B cell (primary cell): ENCODE data around the gene CD151. TPM values are rescaled to one million over a fixed set of nuclear protein-coding genes. Genes with fewer than 3 reads are reported as not detected.

Experiments used
- ATAC-seq: fragments of 200-7000 bp; cut with Tn5 transposase; one replicate; pipeline ENCODE4 v1.10.0; 2021; ENCODE audit warnings: low read depth, mild to moderate bottlenecking, moderate number of reproducible peaks, moderate library complexity
- CTCF ChIA-PET: fragments of 350-600 bp; sonication (Branson Sonifier 250); formaldehyde crosslinking; loops from one replicate; lab custom pipeline; 2021; ENCODE audit warnings: antibody characterized with exemption, inconsistent platforms; lab: Charles Lee
- POLR2A ChIA-PET: fragments of 350-600 bp; sonication (Branson Sonifier 250); formaldehyde crosslinking; loops from one replicate; lab custom pipeline; 2021; ENCODE audit warnings: antibody characterized with exemption; lab: Charles Lee
- DNase-seq: peaks from one replicate; pipeline ENCODE4 v3.0.0; 2013
- H2AFZ ChIP-seq: 2 replicates; pipeline ENCODE4 v1.6.1; 2012; ENCODE audit warnings: mild to moderate bottlenecking, low read depth, low read length; ENCODE audit not compliant: insufficient read depth, poor library complexity, severe bottlenecking
- H3K27ac ChIP-seq, 2 donors: 1 replicate in 1 of 2; 2 replicates in 1 of 2; pipeline ENCODE4 v1.5.1; 2012 to 2013; ENCODE audit warnings: low read length in 2 of 2, mild to moderate bottlenecking in 2 of 2, moderate library complexity in 1 of 2
- H3K27me3 ChIP-seq, 4 experiments: fragments of 200-600 bp in 1 of 4; sonication (generic) in 1 of 4; replicated peaks in 1 of 4; 1 replicate in 2 of 4; 2 replicates in 2 of 4; pipeline versions ENCODE4 v1.6.1 to v1.7.0; 2013 to 2016; ENCODE audit warnings: low read length in 3 of 4, mild to moderate bottlenecking in 2 of 4, mixed read lengths in 1 of 4, moderate library complexity in 1 of 4; ENCODE audit not compliant: insufficient read depth in 4 of 4, control insufficient read depth in 3 of 4; ENCODE audit errors: control extremely low read depth in 1 of 4
- H3K36me3 ChIP-seq, 2 experiments: replicated peaks in 1 of 2; 1 replicate in 1 of 2; 2 replicates in 1 of 2; pipeline versions ENCODE4 v1.6.1 to v1.7.1; 2013; ENCODE audit warnings: low read length in 1 of 2; ENCODE audit not compliant: insufficient read depth in 2 of 2, control insufficient read depth in 1 of 2; ENCODE audit errors: control extremely low read depth in 1 of 2, extremely low read depth in 1 of 2
- H3K4me1 ChIP-seq, 2 donors: fragments of 200-600 bp in 1 of 2; sonication (generic) in 1 of 2; 1 replicate in 1 of 2; 2 replicates in 1 of 2; pipeline versions ENCODE4 v1.5.1 to v1.6.1; 2013 to 2017; ENCODE audit warnings: low read length in 2 of 2; ENCODE audit not compliant: control insufficient read depth in 2 of 2, insufficient read depth in 2 of 2
- H3K4me2 ChIP-seq: replicated peaks from 2 replicates; pipeline ENCODE3; 2012; ENCODE audit warnings: mild to moderate bottlenecking, low read depth, low read length; ENCODE audit not compliant: poor library complexity, severe bottlenecking
- H3K4me3 ChIP-seq, 5 experiments: fragments of 200-600 bp in 1 of 5; sonication (generic) in 1 of 5; 1 replicate in 3 of 5; 2 replicates in 2 of 5; pipeline versions ENCODE4 v1.5.1 to v1.7.0; 2011 to 2016; ENCODE audit warnings: low read length in 4 of 5, mild to moderate bottlenecking in 4 of 5, low read depth in 2 of 5, control low read depth in 1 of 5, moderate library complexity in 1 of 5; ENCODE audit not compliant: insufficient read depth in 1 of 5; ENCODE audit errors: control extremely low read depth in 1 of 5, extremely low read depth in 1 of 5
- H3K79me2 ChIP-seq: fragments of 200-600 bp; sonication (generic); one replicate; pipeline ENCODE4 v1.6.0; 2016; ENCODE audit warnings: low read length; ENCODE audit not compliant: control insufficient read depth, insufficient read depth
- H3K9ac ChIP-seq: fragments of 200-600 bp; sonication (generic); 2 replicates; pipeline ENCODE4 v1.6.1; 2017; ENCODE audit warnings: mild to moderate bottlenecking, low read length, moderate library complexity
- H3K9me3 ChIP-seq, 3 donors: one replicate each; pipeline versions ENCODE4 v1.6.1 to v1.7.1; 2013; ENCODE audit warnings: low read length in 2 of 3; ENCODE audit not compliant: control insufficient read depth in 2 of 3, insufficient read depth in 1 of 3; ENCODE audit errors: control extremely low read depth in 1 of 3
- H4K20me1 ChIP-seq: 2 replicates; pipeline ENCODE4 v1.6.0; 2012; ENCODE audit warnings: mild to moderate bottlenecking, low read length; ENCODE audit not compliant: insufficient read depth, control insufficient read depth, poor library complexity, severe bottlenecking
- H3K27ac Mint-ChIP-seq: one replicate; pipeline ENCODE4 v1.8.0; 2021; ENCODE audit warnings: mixed read lengths
- H3K27me3 Mint-ChIP-seq: one replicate; pipeline ENCODE4 v1.8.0; 2021; ENCODE audit warnings: mixed read lengths
- H3K4me1 Mint-ChIP-seq: one replicate; pipeline ENCODE4 v1.8.0; 2021; ENCODE audit warnings: mixed read lengths
- H3K4me3 Mint-ChIP-seq: one replicate; pipeline ENCODE4 v1.8.0; 2021; ENCODE audit warnings: mixed read lengths
- H3K9me3 Mint-ChIP-seq: one replicate; pipeline ENCODE4 v1.8.0; 2022; ENCODE audit warnings: mixed read lengths; ENCODE audit not compliant: insufficient read depth
- EZH2 ChIP-seq: IDR thresholded peaks from 2 replicates; pipeline ENCODE4 v1.6.1; 2012; ENCODE audit warnings: borderline replicate concordance, low read depth, mild to moderate bottlenecking, moderate library complexity, low read length; ENCODE audit not compliant: insufficient read depth, poor library complexity, severe bottlenecking
- WGBS: methylation state at CpG from one replicate; pipeline ENCODE4 v1.1.5; 2013; ENCODE audit warnings: missing lambda C conversion rate; ENCODE audit not compliant: insufficient coverage; 5-methylcytosine and 5-hydroxymethylcytosine counted together
- intact Hi-C: fragments of 100-400 bp; cut with micrococcal nuclease; formaldehyde crosslinking; loops from one replicate; pipeline ENCODE4 v1.10.0; 2022
- polyA plus RNA-seq: library from polyadenylated mRNA; depleted of rRNA; stranded (reverse); fragments of >200 nt; gene quantifications from 2 replicates; pipeline ENCODE4 v1.2.3, GENCODE V29; 2012
- total RNA-seq, 2 donors: library from RNA; stranded (reverse); fragments of 120-200 nt in 1 of 2; gene quantifications; 1 replicate in 1 of 2; 2 replicates in 1 of 2; pipeline versions ENCODE4 v1.2.3 to v1.2.4, GENCODE V29; 2013 to 2022
- TF ChIP-seq, protein P1 (sequence below): fragments of 200-600 bp; IDR thresholded peaks from one replicate; pipeline ENCODE4 v1.8.0; 2022; ENCODE audit warnings: antibody characterized with exemption, mild to moderate bottlenecking

Gene CD151
- total and polyA plus RNA-seq, 2 donors (not counting 1 experiment from before 2014, with no cell fraction given): 24.4 to 25.5 TPM

DNA sequence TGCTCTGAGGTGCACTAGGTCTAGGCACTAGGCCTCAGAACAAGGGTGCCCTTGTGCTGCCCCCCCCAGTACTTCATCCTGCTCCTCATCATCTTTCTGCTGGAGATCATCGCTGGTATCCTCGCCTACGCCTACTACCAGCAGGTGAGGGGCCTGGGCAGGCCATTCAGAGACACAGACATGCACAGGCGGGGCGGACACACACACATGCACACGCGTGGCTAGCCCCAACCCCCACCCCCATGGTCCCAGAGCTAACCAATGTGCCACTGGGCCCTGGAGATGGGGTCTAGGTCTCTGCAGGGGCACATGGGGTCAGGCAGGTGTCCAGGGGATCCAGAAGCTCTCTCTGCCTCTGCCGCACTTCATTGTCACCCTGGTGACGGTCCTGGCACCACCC is 3.9 kb downstream of the CD151 start:
- Mint-ChIP-seq H3K9me3 (no peaks in the 10 kb centered on the region), H3K4me1 (peaks cover 25% of the 10 kb centered on the region), H3K27ac (no peak overlapping the region), H3K27me3 (no peaks in the 10 kb centered on the region), H3K4me3 (no peak overlapping the region)
- H3K4me1 ChIP-seq: peaks cover 25 to 37% of the 10 kb centered on the region in 2 donors
- H3K79me2 ChIP-seq: peaks cover 14% of the 10 kb centered on the region
- no peak overlapping the region for H3K4me3 ChIP-seq
- H3K27ac ChIP-seq: no peak overlapping the region
- DNase-seq (no peak), ATAC-seq (no peak)
- no peak overlapping the region for H3K9ac ChIP-seq
- intact Hi-C loops: no loop called here
- POLR2A ChIA-PET: no interaction called here
- H2AFZ ChIP-seq: no peak overlapping the region
- H3K27me3 ChIP-seq: peaks cover 0 to 22% (median 4%) of the 10 kb centered on the region in 4 experiments
- CTCF ChIA-PET: no interaction called here
- no peak overlapping the region for H3K4me2 ChIP-seq
- H3K36me3 ChIP-seq: peaks cover 0 to 19% of the 10 kb centered on the region in 2 experiments
- TF ChIP-seq, protein P1, sequence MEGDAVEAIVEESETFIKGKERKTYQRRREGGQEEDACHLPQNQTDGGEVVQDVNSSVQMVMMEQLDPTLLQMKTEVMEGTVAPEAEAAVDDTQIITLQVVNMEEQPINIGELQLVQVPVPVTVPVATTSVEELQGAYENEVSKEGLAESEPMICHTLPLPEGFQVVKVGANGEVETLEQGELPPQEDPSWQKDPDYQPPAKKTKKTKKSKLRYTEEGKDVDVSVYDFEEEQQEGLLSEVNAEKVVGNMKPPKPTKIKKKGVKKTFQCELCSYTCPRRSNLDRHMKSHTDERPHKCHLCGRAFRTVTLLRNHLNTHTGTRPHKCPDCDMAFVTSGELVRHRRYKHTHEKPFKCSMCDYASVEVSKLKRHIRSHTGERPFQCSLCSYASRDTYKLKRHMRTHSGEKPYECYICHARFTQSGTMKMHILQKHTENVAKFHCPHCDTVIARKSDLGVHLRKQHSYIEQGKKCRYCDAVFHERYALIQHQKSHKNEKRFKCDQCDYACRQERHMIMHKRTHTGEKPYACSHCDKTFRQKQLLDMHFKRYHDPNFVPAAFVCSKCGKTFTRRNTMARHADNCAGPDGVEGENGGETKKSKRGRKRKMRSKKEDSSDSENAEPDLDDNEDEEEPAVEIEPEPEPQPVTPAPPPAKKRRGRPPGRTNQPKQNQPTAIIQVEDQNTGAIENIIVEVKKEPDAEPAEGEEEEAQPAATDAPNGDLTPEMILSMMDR: no peak
- no peak for TF ChIP-seq EZH2
- WGBS: 93% methylated on average over 8 of the region's 9 CpGs
- no peaks in the 10 kb centered on the region for H3K9me3 ChIP-seq
- H4K20me1 ChIP-seq: peaks cover 53% of the 10 kb centered on the region

GRCh38 chr11:837189-837989 is 4.6 kb downstream of the CD151 start:
- 93% methylated on average over 20 of the region's 22 CpGs for WGBS
- Histone ChIP-seq H3K79me2 (peaks cover 20% of the 10 kb centered on the region), H3K4me3 (no peak overlapping the region), H3K9me3 (no peaks in the 10 kb centered on the region), H2AFZ (no peak overlapping the region), H4K20me1 (peaks cover 54% of the 10 kb centered on the region), H3K4me1 (peaks cover 19 to 34% of the 10 kb centered on the region in 2 donors), H3K27me3 (peaks cover 0 to 18% (median 4%) of the 10 kb centered on the region in 4 experiments), H3K36me3 (peaks cover 0 to 19% of the 10 kb centered on the region in 2 experiments), H3K27ac (no peak overlapping the region), H3K9ac (no peak overlapping the region), H3K4me2 (no peak overlapping the region)
- Mint-ChIP-seq H3K27me3 (no peaks in the 10 kb centered on the region), H3K27ac (no peak overlapping the region), H3K9me3 (no peaks in the 10 kb centered on the region), H3K4me1 (peaks cover 19% of the 10 kb centered on the region), H3K4me3 (no peak overlapping the region)
- CTCF ChIA-PET: no interaction called here
- ATAC-seq (no peak), DNase-seq (no peak)
- POLR2A ChIA-PET: no interaction called here
- no peak for TF ChIP-seq EZH2
- intact Hi-C loops: no loop called here
